K562 (cell line): ENCODE data around the gene LRRC10. TPM values are rescaled to one million over a fixed set of nuclear protein-coding genes. Genes with fewer than 3 reads are reported as not detected.

Source experiments
- ATAC-seq: fragments of 200-7000 bp; cut with Tn5 transposase; 3 replicates; pipeline ENCODE4 v1.9.1; 2020; ENCODE audit warnings: moderate library complexity
- BruUV-seq: library from RNA; stranded (reverse); fragments of 400-500 nt; replicated peaks from 2 replicates; lab custom pipeline; 2021; lab: Mats Ljungman, UMichigan
- CTCF ChIA-PET: fragments of 300-600 bp; formaldehyde crosslinking; extraction: SDS; loops from one replicate; lab custom pipeline; 2021; ENCODE audit warnings: low intra/inter-chr PET ratio; lab: Yijun Ruan, JAX
- POLR2A ChIA-PET: fragments of 300-600, 350-650 bp; sonication (Branson Sonifier 250); formaldehyde crosslinking; extraction: SDS; loops from one replicate; lab custom pipeline; 2021; ENCODE audit warnings: antibody characterized with exemption, inconsistent platforms; lab: Yijun Ruan, JAX
- DNase-seq, 4 experiments: peaks; one replicate each; pipeline versions ENCODE4 v3.0.0 to v3.0.0-alpha.2; 2011 to 2018; ENCODE audit warnings: low spot score in 3 of 4, mixed read lengths in 3 of 4; ENCODE audit errors: extremely low read depth in 1 of 4
- FAIRE-seq: peaks from 2 replicates; lab custom pipeline; 2011; peaks lifted over from hg19 to GRCh38; lab: Jason Lieb, UNC
- H2AFZ ChIP-seq: 2 replicates; pipeline ENCODE4 v1.6.0; 2011; ENCODE audit warnings: low read depth, low read length, control low read depth, inconsistent platforms
- H3K27ac ChIP-seq: fragments of 200-600 bp; 3 replicates; pipeline ENCODE4 v1.8.0; 2011; ENCODE audit warnings: low read depth, mild to moderate bottlenecking, control low read depth, inconsistent platforms, low read length, moderate library complexity, mixed read lengths; ENCODE audit errors: extremely low read depth
- H3K27me3 ChIP-seq, 2 experiments: fragments of 300-600 bp in 1 of 2; 2 replicates in 1 of 2; 3 replicates in 1 of 2; pipeline versions ENCODE4 v1.6.0 to v1.8.0; 2011; ENCODE audit warnings: inconsistent platforms in 2 of 2, low read length in 2 of 2, mild to moderate bottlenecking in 1 of 2, mixed read lengths in 1 of 2, moderate library complexity in 1 of 2; ENCODE audit not compliant: control insufficient read depth in 2 of 2, insufficient read depth in 2 of 2
- H3K36me3 ChIP-seq: fragments of 300-600 bp; 3 replicates; pipeline ENCODE4 v1.8.0; 2011; ENCODE audit warnings: mild to moderate bottlenecking, low read length, inconsistent platforms; ENCODE audit not compliant: control insufficient read depth, insufficient read depth
- H3K4me1 ChIP-seq, 2 experiments: fragments of 200-600 bp in 1 of 2; replicated peaks in 1 of 2; 2 replicates in 1 of 2; 3 replicates in 1 of 2; pipeline versions ENCODE4 v1.5.1 to v1.8.0; 2011; ENCODE audit warnings: inconsistent platforms in 2 of 2, low read length in 2 of 2, mild to moderate bottlenecking in 1 of 2, mixed read lengths in 1 of 2, moderate library complexity in 1 of 2; ENCODE audit not compliant: control insufficient read depth in 2 of 2, insufficient read depth in 2 of 2
- H3K4me2 ChIP-seq: 2 replicates; pipeline ENCODE4 v1.6.1; 2011; ENCODE audit warnings: low read length, control low read depth, inconsistent platforms, mixed read lengths; ENCODE audit not compliant: insufficient read depth
- H3K4me3 ChIP-seq: fragments of 200-600 bp; sonication (generic), shearing (Covaris generic); 2 replicates; pipeline ENCODE4 v1.5.1; 2016; ENCODE audit warnings: control low read depth, inconsistent platforms
- H3K79me2 ChIP-seq: fragments of 200-600 bp; 3 replicates; pipeline ENCODE4 v1.8.0; 2011; ENCODE audit warnings: low read length, inconsistent platforms; ENCODE audit not compliant: control insufficient read depth, insufficient read depth
- H3K9ac ChIP-seq, 2 experiments: 2 replicates each; pipeline versions ENCODE4 v1.6.0 to v1.6.1; 2011; ENCODE audit warnings: low read depth in 2 of 2, low read length in 2 of 2, control low read depth in 1 of 2, inconsistent platforms in 1 of 2, mild to moderate bottlenecking in 1 of 2, mixed read lengths in 1 of 2; ENCODE audit not compliant: insufficient read depth in 1 of 2
- H3K9me1 ChIP-seq: one replicate; pipeline ENCODE4 v1.6.0; 2011; ENCODE audit warnings: inconsistent platforms, mild to moderate bottlenecking, low read length, moderate library complexity; ENCODE audit not compliant: control insufficient read depth, insufficient read depth
- H3K9me3 ChIP-seq: replicated peaks from 2 replicates; pipeline ENCODE4 v1.5.1; 2011; ENCODE audit warnings: low read depth, low read length, inconsistent platforms; ENCODE audit not compliant: control insufficient read depth, insufficient read depth
- H4K20me1 ChIP-seq: replicated peaks from 2 replicates; pipeline ENCODE4 v1.6.1; 2011; ENCODE audit warnings: low read length, inconsistent platforms, mixed read lengths; ENCODE audit not compliant: control insufficient read depth, insufficient read depth
- ARHGAP35 ChIP-seq: fragments of 450-650 bp; IDR thresholded peaks from 2 replicates; pipeline ENCODE4 v1.6.1; 2018; ENCODE audit not compliant: partially characterized antibody
- CC2D1A ChIP-seq: fragments of 450-650 bp; IDR thresholded peaks from 2 replicates; pipeline ENCODE4 v1.6.1; 2017; ENCODE audit warnings: mild to moderate bottlenecking
- GTF2A2 ChIP-seq: IDR thresholded peaks from 2 replicates; pipeline ENCODE4 v1.6.1; 2016; ENCODE audit warnings: mild to moderate bottlenecking, missing genetic modification characterization, missing compliant biosample characterization
- HSF4 ChIP-seq: fragments of 250-450 bp; sonication (Bioruptor Pico); IDR thresholded peaks from 2 replicates; pipeline ENCODE4 v2.1.2; 2022; ENCODE audit warnings: mild to moderate bottlenecking, moderate library complexity, borderline replicate concordance
- MCM5 ChIP-seq: fragments of 450-650 bp; IDR thresholded peaks from 2 replicates; pipeline ENCODE4 v1.6.1; 2016; ENCODE audit warnings: low read depth
- POLR2AphosphoS2 ChIP-seq: IDR thresholded peaks from 2 replicates; pipeline ENCODE4 v1.6.1; 2012; ENCODE audit warnings: low read length, improper control_type of control experiment
- SMAD2 ChIP-seq: fragments of 150-350 bp; IDR thresholded peaks from 2 replicates; pipeline ENCODE4 v1.6.1; 2014; ENCODE audit warnings: low read depth, mild to moderate bottlenecking, low read length
- SPI1 ChIP-seq: IDR thresholded peaks from 2 replicates; pipeline ENCODE4 v1.6.1; 2011; ENCODE audit warnings: low read depth, low read length, control low read depth, borderline replicate concordance
- ZNF384 ChIP-seq: IDR thresholded peaks from 2 replicates; pipeline ENCODE4 v1.6.1; 2012; ENCODE audit warnings: low read depth, low read length, improper control_type of control experiment
- in situ Hi-C: fragments of 300-500 bp; cut with MboI; formaldehyde crosslinking; loops from 4 replicates; pipeline ENCODE4 v1.15.0; 2018; ENCODE audit warnings: inconsistent platforms, mixed read lengths
- intact Hi-C: fragments of 100-400 bp; cut with micrococcal nuclease; formaldehyde crosslinking; loops from 2 replicates; pipeline ENCODE4 v1.14.2; 2022
- polyA plus RNA-seq, 8 experiments: library from polyadenylated mRNA; depleted of rRNA in 4 of 8; stranded (reverse) in 5 of 8; unstranded in 3 of 8; fragments of >200 nt; fragmentation: Nextera tagmentation in 2 of 8; fragmentation: Illumina TruSeq in 1 of 8; extraction: Ambion mirVana in 2 of 8; extraction: Trizol in 1 of 8; gene quantifications; 2 replicates each; pipeline versions ENCODE4 v1.2.1 to v1.2.3, GENCODE V29; 2011 to 2014; ENCODE audit warnings: inconsistent platforms in 1 of 8, missing spikeins in 1 of 8
- total RNA-seq, 7 experiments: library from RNA; depleted of rRNA in 6 of 7; stranded (reverse); fragments of >200 nt in 6 of 7; fragmentation: Illumina TruSeq in 2 of 7; extraction: Trizol in 2 of 7; gene quantifications; 2 replicates each; pipeline versions ENCODE4 v1.2.1 to v1.2.3, GENCODE V29; 2011 to 2021; ENCODE audit warnings: low replicate concordance in 1 of 7
- TF ChIP-seq, protein P1 (sequence below): sonication (generic); IDR thresholded peaks from 2 replicates; pipeline ENCODE4 v1.6.1; 2016
- TF ChIP-seq, protein P2 (sequence below): sonication (generic); formaldehyde crosslinking; IDR thresholded peaks from 2 replicates; pipeline ENCODE4 v1.8.0; 2022; ENCODE audit warnings: mild to moderate bottlenecking, missing genetic modification reagents
- TF ChIP-seq, protein P3 (sequence below): sonication (generic); formaldehyde crosslinking; IDR thresholded peaks from 2 replicates; pipeline ENCODE4 v1.8.0; 2022; ENCODE audit warnings: mild to moderate bottlenecking, low read depth, missing genetic modification reagents
- TF ChIP-seq, protein P4 (sequence below), 2 experiments: fragments of 450-650 bp in 1 of 2; sonication (generic) in 1 of 2; formaldehyde crosslinking; conservative IDR thresholded peaks; 2 replicates each; pipeline versions ENCODE4 v1.4.0 to v1.8.1; 2020 to 2022; ENCODE audit warnings: mild to moderate bottlenecking in 1 of 2, missing genetic modification reagents in 1 of 2
- TF ChIP-seq, protein P5 (sequence below): fragments of 250-450 bp; sonication (Bioruptor Pico); IDR thresholded peaks from 2 replicates; pipeline ENCODE4 v1.8.0; 2021; ENCODE audit warnings: mild to moderate bottlenecking, moderate library complexity

LRRC10 gene
- total and polyA plus RNA-seq, 9 of the 15 experiments (the other 6 are each of a cell fraction or from before 2014, with no cell fraction given), result 0.09 TPM; not detected in 8

DNA sequence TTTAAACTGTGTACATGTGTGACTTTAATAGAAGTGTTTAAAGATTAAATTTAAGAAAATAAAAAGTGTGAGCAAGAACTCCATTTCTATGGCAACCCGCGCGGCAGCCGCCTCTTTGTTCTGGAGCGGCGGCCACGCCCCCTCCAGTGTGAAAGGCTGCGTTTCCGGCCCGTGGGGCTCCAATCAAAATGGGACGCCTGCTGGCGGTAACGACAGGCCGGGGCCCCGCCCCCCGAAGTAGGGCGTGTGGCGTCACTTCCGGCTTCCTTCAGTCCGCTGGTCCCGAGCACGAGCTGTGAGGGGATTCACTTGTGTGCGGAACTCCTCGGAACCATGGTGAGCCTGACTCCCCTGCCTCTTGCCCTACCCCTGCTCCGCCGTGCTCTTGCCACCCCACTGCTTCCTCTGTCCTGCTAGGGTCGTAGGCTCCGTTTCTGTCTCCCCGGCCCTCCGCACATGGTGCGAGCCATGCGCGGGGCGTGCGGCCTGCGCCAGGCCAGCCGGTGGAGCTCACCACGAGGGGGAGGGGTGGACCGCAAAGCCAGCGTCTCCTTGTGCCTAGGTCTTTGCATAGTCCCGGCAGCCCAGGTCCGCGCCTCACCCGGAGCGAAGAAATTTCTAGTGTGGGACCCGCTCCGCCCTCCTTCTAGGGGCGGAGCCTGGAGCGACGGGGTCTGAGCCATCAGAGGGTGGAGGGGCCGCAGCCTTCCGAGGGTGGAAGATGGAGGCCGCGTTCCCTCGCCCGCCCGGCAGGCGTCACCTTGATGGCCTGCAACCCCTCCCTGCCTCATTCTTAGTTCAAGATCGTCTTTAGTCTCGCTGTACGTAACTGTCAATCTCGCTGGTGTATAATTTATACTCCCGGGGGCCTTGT, 25.3 kb downstream of the LRRC10 start, which contains the start of gene CCT2 (continued):
- TF ChIP-seq HSF4 (no peak), SMAD2 (no peak)

DNA sequence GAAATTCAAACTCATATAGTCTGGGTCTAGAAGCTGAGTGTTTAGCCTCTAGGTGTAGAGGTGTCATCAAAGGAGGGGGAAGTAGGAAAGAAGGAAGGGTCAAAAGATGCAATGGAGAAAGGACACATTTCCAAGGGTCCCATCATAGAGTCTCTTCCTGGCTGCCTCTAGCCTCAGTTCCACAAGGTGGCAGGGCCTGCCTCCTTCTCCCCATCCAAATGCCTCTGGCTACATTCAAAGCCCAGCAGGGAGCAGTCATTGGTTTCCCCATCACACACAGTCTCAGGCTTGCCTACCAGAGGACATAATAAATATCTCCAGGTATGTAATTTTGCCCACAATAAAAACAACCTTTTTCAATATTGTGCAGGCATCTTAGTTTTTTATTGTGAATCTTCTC, 27.5 kb downstream of the LRRC10 start:
- peak; percentile 28 to 70 (median 58) for DNase-seq
- Histone ChIP-seq H3K4me2 (no peak overlapping the region), H3K4me3 (no peak overlapping the region), H3K27me3 (no peaks in the 10 kb centered on the region), H4K20me1 (no peaks in the 10 kb centered on the region; the same call in 1 of the 2 replicates), H3K36me3 (peaks cover 21% of the 10 kb centered on the region), H3K9ac (no peak overlapping the region), H3K4me1 (peaks cover 2 to 4% of the 10 kb centered on the region in 2 experiments; a peak in 2 of 5 replicates), H3K27ac (no peak overlapping the region), H3K9me1 (no peaks in the 10 kb centered on the region), H3K9me3 (no peaks in the 10 kb centered on the region), H3K79me2 (peaks cover 27% of the 10 kb centered on the region), H2AFZ (0 out of 2 replicates have a peak overlapping the region, but pooled peaks have one; percentile 13)
- peak; percentile 68 for ATAC-seq
- POLR2A ChIA-PET, result no interaction called here
- intact Hi-C loops (loop anchor here (1.0 kb wide), 1 partner anchor 56 kb away; no protein-coding TSS in a partner anchor), in situ Hi-C loops (no loop called here)
- CTCF ChIA-PET, result no interaction called here
- FAIRE-seq, result peak; percentile 69
- no TSS peak for BruUV-seq
- no peak for TF ChIP-seq ARHGAP35
- no peak for TF ChIP-seq ZNF384
- TF ChIP-seq, protein P1, sequence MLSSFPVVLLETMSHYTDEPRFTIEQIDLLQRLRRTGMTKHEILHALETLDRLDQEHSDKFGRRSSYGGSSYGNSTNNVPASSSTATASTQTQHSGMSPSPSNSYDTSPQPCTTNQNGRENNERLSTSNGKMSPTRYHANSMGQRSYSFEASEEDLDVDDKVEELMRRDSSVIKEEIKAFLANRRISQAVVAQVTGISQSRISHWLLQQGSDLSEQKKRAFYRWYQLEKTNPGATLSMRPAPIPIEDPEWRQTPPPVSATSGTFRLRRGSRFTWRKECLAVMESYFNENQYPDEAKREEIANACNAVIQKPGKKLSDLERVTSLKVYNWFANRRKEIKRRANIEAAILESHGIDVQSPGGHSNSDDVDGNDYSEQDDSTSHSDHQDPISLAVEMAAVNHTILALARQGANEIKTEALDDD, result no peak
- TF ChIP-seq GTF2A2, result no peak
- TF ChIP-seq, protein P2, sequence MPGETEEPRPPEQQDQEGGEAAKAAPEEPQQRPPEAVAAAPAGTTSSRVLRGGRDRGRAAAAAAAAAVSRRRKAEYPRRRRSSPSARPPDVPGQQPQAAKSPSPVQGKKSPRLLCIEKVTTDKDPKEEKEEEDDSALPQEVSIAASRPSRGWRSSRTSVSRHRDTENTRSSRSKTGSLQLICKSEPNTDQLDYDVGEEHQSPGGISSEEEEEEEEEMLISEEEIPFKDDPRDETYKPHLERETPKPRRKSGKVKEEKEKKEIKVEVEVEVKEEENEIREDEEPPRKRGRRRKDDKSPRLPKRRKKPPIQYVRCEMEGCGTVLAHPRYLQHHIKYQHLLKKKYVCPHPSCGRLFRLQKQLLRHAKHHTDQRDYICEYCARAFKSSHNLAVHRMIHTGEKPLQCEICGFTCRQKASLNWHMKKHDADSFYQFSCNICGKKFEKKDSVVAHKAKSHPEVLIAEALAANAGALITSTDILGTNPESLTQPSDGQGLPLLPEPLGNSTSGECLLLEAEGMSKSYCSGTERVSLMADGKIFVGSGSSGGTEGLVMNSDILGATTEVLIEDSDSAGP (CRISPR knock-in tag), result no peak
- no peak for TF ChIP-seq POLR2AphosphoS2
- TF ChIP-seq CC2D1A, result peak; percentile 33; the same call in 1 of the 2 replicates
- TF ChIP-seq MCM5, result no peak
- TF ChIP-seq, protein P3, sequence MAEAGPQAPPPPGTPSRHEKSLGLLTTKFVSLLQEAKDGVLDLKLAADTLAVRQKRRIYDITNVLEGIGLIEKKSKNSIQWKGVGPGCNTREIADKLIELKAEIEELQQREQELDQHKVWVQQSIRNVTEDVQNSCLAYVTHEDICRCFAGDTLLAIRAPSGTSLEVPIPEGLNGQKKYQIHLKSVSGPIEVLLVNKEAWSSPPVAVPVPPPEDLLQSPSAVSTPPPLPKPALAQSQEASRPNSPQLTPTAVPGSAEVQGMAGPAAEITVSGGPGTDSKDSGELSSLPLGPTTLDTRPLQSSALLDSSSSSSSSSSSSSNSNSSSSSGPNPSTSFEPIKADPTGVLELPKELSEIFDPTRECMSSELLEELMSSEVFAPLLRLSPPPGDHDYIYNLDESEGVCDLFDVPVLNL (CRISPR knock-in tag), result no peak
- TF ChIP-seq, protein P4, sequence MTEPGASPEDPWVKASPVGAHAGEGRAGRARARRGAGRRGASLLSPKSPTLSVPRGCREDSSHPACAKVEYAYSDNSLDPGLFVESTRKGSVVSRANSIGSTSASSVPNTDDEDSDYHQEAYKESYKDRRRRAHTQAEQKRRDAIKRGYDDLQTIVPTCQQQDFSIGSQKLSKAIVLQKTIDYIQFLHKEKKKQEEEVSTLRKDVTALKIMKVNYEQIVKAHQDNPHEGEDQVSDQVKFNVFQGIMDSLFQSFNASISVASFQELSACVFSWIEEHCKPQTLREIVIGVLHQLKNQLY (CRISPR knock-in tag; conservative IDR thresholded peaks at IDR 0.05), result no peak
- TF ChIP-seq, protein P5, sequence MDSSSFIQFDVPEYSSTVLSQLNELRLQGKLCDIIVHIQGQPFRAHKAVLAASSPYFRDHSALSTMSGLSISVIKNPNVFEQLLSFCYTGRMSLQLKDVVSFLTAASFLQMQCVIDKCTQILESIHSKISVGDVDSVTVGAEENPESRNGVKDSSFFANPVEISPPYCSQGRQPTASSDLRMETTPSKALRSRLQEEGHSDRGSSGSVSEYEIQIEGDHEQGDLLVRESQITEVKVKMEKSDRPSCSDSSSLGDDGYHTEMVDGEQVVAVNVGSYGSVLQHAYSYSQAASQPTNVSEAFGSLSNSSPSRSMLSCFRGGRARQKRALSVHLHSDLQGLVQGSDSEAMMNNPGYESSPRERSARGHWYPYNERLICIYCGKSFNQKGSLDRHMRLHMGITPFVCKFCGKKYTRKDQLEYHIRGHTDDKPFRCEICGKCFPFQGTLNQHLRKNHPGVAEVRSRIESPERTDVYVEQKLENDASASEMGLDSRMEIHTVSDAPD (CRISPR knock-in tag), result no peak
- no peak for TF ChIP-seq SPI1
